ENCODE measurements around the gene TIAM1. TPM values are rescaled to one million over a fixed set of nuclear protein-coding genes. Genes with fewer than 3 reads are reported as not detected.

TIAM1 gene
- total RNA-seq, 1 donor from 2014 or later = 17.8 TPM

- no peak overlapping the region for H3K4me2 ChIP-seq (ENCODE audit: low read length)
- no peaks in the 10 kb centered on the region for H3K79me2 ChIP-seq (ENCODE audit: insufficient read depth, low read length)
- Mint-ChIP-seq H3K4me3 (ENCODE audit: unreplicated experiment) (no peak overlapping the region), H3K9me3 (ENCODE audit: unreplicated experiment) (no peaks in the 10 kb centered on the region), H3K27me3 (ENCODE audit: low read depth, unreplicated experiment) (no peaks in the 10 kb centered on the region), H3K36me3 (ENCODE audit: low read depth, unreplicated experiment) (peaks cover 7% of the 10 kb centered on the region), H3K4me1 (ENCODE audit: low read depth, unreplicated experiment) (peaks cover 10% of the 10 kb centered on the region), H3K27ac (ENCODE audit: unreplicated experiment) (no peak overlapping the region)
- H3K27me3 ChIP-seq (ENCODE audit: insufficient read depth, low read length) = no peaks in the 10 kb centered on the region
- no peak overlapping the region for H3K4me3 ChIP-seq (ENCODE audit: insufficient read depth, low read depth, low read length)
- FAIRE-seq (no peak), DNase-seq (ENCODE audit: low read depth) (no peak)
- H3K4me1 ChIP-seq (ENCODE audit: insufficient read depth, low read length) = no peaks in the 10 kb centered on the region
- H3K9me3 ChIP-seq (ENCODE audit: insufficient read depth, low read depth, low read length) = no peaks in the 10 kb centered on the region
- no peak overlapping the region for H3K27ac ChIP-seq (ENCODE audit: low read depth, low read length)
- H2AFZ ChIP-seq (ENCODE audit: low read depth, low read length) = no peak overlapping the region
- TF ChIP-seq CTCF (IDR thresholded peaks at IDR 0.05; ENCODE audit: insufficient read depth, low read depth, low read length) (no peak), EZH2 (IDR thresholded peaks at IDR 0.05; ENCODE audit: insufficient read depth, low read length) (no peak)
- H3K9ac ChIP-seq (ENCODE audit: low read length) = no peak overlapping the region
- H4K20me1 ChIP-seq (ENCODE audit: insufficient read depth, low read length) = no peaks in the 10 kb centered on the region
- H3K36me3 ChIP-seq (ENCODE audit: insufficient read depth, low read length) = no peaks in the 10 kb centered on the region
Observed at GRCh38 chr21:31140676-31141075, 203.4 kb downstream of the TIAM1 start.

- no peaks in the 10 kb centered on the region for H3K79me2 ChIP-seq (ENCODE audit: insufficient read depth, low read length)
- no peak for TF ChIP-seq CTCF (IDR thresholded peaks at IDR 0.05; ENCODE audit: insufficient read depth, low read depth, low read length)
- no peak for TF ChIP-seq EZH2 (IDR thresholded peaks at IDR 0.05; ENCODE audit: insufficient read depth, low read length)
- H3K27ac Mint-ChIP-seq (ENCODE audit: unreplicated experiment) = no peak overlapping the region
Observed at GRCh38 chr21:31140025-31140424, 204.0 kb downstream of the TIAM1 start.

GRCh38 chr21:31137960-31138359 lies 206.1 kb downstream of the TIAM1 start:
- no peak overlapping the region for H3K9ac ChIP-seq (ENCODE audit: low read length)
- Mint-ChIP-seq H3K36me3 (ENCODE audit: low read depth, unreplicated experiment) (peaks cover 10% of the 10 kb centered on the region), H3K27ac (ENCODE audit: unreplicated experiment) (no peak overlapping the region), H3K4me3 (ENCODE audit: unreplicated experiment) (no peak overlapping the region), H3K9me3 (ENCODE audit: unreplicated experiment) (no peaks in the 10 kb centered on the region), H3K27me3 (ENCODE audit: low read depth, unreplicated experiment) (no peaks in the 10 kb centered on the region), H3K4me1 (ENCODE audit: low read depth, unreplicated experiment) (peaks cover 13% of the 10 kb centered on the region)
- H3K4me2 ChIP-seq (ENCODE audit: low read length) = no peak overlapping the region
- no peak overlapping the region for H3K27ac ChIP-seq (ENCODE audit: low read depth, low read length)
- H2AFZ ChIP-seq (ENCODE audit: low read depth, low read length) = no peak overlapping the region
- no peaks in the 10 kb centered on the region for H3K36me3 ChIP-seq (ENCODE audit: insufficient read depth, low read length)
- no peaks in the 10 kb centered on the region for H3K79me2 ChIP-seq (ENCODE audit: insufficient read depth, low read length)
- no peaks in the 10 kb centered on the region for H3K27me3 ChIP-seq (ENCODE audit: insufficient read depth, low read length)
- no peaks in the 10 kb centered on the region for H3K4me1 ChIP-seq (ENCODE audit: insufficient read depth, low read length)
- no peak for FAIRE-seq
- TF ChIP-seq EZH2 (IDR thresholded peaks at IDR 0.05; ENCODE audit: insufficient read depth, low read length) = no peak
- TF ChIP-seq CTCF (IDR thresholded peaks at IDR 0.05; ENCODE audit: insufficient read depth, low read depth, low read length) = no peak
- no peak for DNase-seq (ENCODE audit: low read depth)
- no peaks in the 10 kb centered on the region for H4K20me1 ChIP-seq (ENCODE audit: insufficient read depth, low read length)
- H3K4me3 ChIP-seq (ENCODE audit: insufficient read depth, low read depth, low read length) = no peak overlapping the region
- no peaks in the 10 kb centered on the region for H3K9me3 ChIP-seq (ENCODE audit: insufficient read depth, low read depth, low read length)

More at GRCh38 chr21:31140025-31140424, 204.0 kb downstream of the TIAM1 start:
- Mint-ChIP-seq H3K4me3 (ENCODE audit: unreplicated experiment) (no peak overlapping the region), H3K9me3 (ENCODE audit: unreplicated experiment) (no peaks in the 10 kb centered on the region), H3K4me1 (ENCODE audit: low read depth, unreplicated experiment) (peaks cover 12% of the 10 kb centered on the region), H3K36me3 (ENCODE audit: low read depth, unreplicated experiment) (peaks cover 7% of the 10 kb centered on the region), H3K27me3 (ENCODE audit: low read depth, unreplicated experiment) (no peaks in the 10 kb centered on the region)
- Histone ChIP-seq H3K4me2 (ENCODE audit: low read length) (no peak overlapping the region), H3K9me3 (ENCODE audit: insufficient read depth, low read depth, low read length) (no peaks in the 10 kb centered on the region), H3K27ac (ENCODE audit: low read depth, low read length) (no peak overlapping the region), H3K36me3 (ENCODE audit: insufficient read depth, low read length) (no peaks in the 10 kb centered on the region), H4K20me1 (ENCODE audit: insufficient read depth, low read length) (no peaks in the 10 kb centered on the region), H3K4me3 (ENCODE audit: insufficient read depth, low read depth, low read length) (no peak overlapping the region), H2AFZ (ENCODE audit: low read depth, low read length) (no peak overlapping the region), H3K4me1 (ENCODE audit: insufficient read depth, low read length) (no peaks in the 10 kb centered on the region), H3K27me3 (ENCODE audit: insufficient read depth, low read length) (no peaks in the 10 kb centered on the region), H3K9ac (ENCODE audit: low read length) (no peak overlapping the region)
- FAIRE-seq (no peak), DNase-seq (ENCODE audit: low read depth) (no peak)
